Tibial nerve (tissue), 4 donors: ENCODE measurements around the gene MRPS6. TPM values are rescaled to one million over a fixed set of nuclear protein-coding genes. Genes with fewer than 3 reads are reported as not detected.

ENCODE experiments used
- DNase-seq, 2 donors: peaks; one replicate each; pipeline ENCODE4 v3.0.0-alpha.2; 2019; ENCODE audit warnings: low spot score in 2 of 2
- H3K27ac ChIP-seq, 4 donors: fragments of 200-600 bp; sonication (generic) in 3 of 4; one replicate each; pipeline ENCODE4 v1.5.1; 2017 to 2019; ENCODE audit warnings: mild to moderate bottlenecking in 1 of 4
- H3K27me3 ChIP-seq, 2 donors: fragments of 200-600 bp; sonication (generic) in 1 of 2; one replicate each; pipeline versions ENCODE4 v1.5.1 to v1.6.0; 2017 to 2019
- H3K36me3 ChIP-seq, 3 donors: fragments of 200-600 bp; sonication (generic); one replicate each; pipeline ENCODE4 v1.5.1; 2018 to 2019
- H3K4me1 ChIP-seq, 4 donors: fragments of 200-600 bp; sonication (generic) in 3 of 4; one replicate each; pipeline ENCODE4 v1.5.1; 2017 to 2019
- H3K4me3 ChIP-seq, 4 donors: fragments of 200-600 bp; sonication (generic) in 3 of 4; one replicate each; pipeline ENCODE4 v1.5.1; 2017 to 2019; ENCODE audit warnings: mild to moderate bottlenecking in 1 of 4, moderate library complexity in 1 of 4
- H3K9me3 ChIP-seq, 4 donors: fragments of 200-600 bp; sonication (generic) in 3 of 4; one replicate each; pipeline ENCODE4 v1.5.1; 2017 to 2019
- CTCF ChIP-seq, 5 experiments: fragments of 200-600 bp in 3 of 5; fragments of 450-650 bp in 2 of 5; sonication (generic) in 3 of 5; IDR thresholded peaks; one replicate each; pipeline ENCODE4 v1.5.1; 2016 to 2019; ENCODE audit warnings: antibody characterized with exemption in 5 of 5, mild to moderate bottlenecking in 3 of 5, moderate library complexity in 2 of 5
- EP300 ChIP-seq, 2 donors: sonication (generic); formaldehyde crosslinking; IDR thresholded peaks; one replicate each; pipeline ENCODE4 v1.6.1; 2017; ENCODE audit warnings: antibody characterized with exemption in 2 of 2, mild to moderate bottlenecking in 1 of 2
- POLR2A ChIP-seq, 2 donors: fragments of 450-650 bp; IDR thresholded peaks; one replicate each; pipeline ENCODE4 v1.6.1; 2017; ENCODE audit warnings: antibody characterized with exemption in 2 of 2, mild to moderate bottlenecking in 2 of 2, moderate library complexity in 2 of 2
- WGBS, 2 donors: methylation state at CpG; one replicate each; pipeline ENCODE4 v1.1.5; 2018; 5-methylcytosine and 5-hydroxymethylcytosine counted together
- total RNA-seq, 4 donors: library from RNA; depleted of rRNA; stranded (reverse); fragments of >200 nt; gene quantifications; one replicate each; pipeline ENCODE4 v1.1.0, GENCODE V29; 2016

The MRPS6 gene
- total RNA-seq, 4 donors from 2014 or later = 57.9 to 69.6 (median 61.2) TPM

GRCh38 chr21:34123609-34124008, 50.2 kb downstream of the MRPS6 start:
- H3K27ac ChIP-seq = no peak overlapping the region
- WGBS, 2 donors = 91 to 93% methylated on average over 8 of the region's 8 CpGs
- peaks cover 0 to 48% (median 4%) of the 10 kb centered on the region in 4 donors for H3K4me1 ChIP-seq
- no peaks in the 10 kb centered on the region for H3K27me3 ChIP-seq
- H3K9me3 ChIP-seq = no peaks in the 10 kb centered on the region
- DNase-seq = no peak
- TF ChIP-seq POLR2A (IDR thresholded peaks at IDR 0.05) = no peak
- peaks cover 0 to 11% (median 0%) of the 10 kb centered on the region in 3 donors for H3K36me3 ChIP-seq
- H3K4me3 ChIP-seq = no peak overlapping the region

GRCh38 chr21:34126269-34126668, 52.9 kb downstream of the MRPS6 start:
- H3K9me3 ChIP-seq = no peaks in the 10 kb centered on the region
- H3K27me3 ChIP-seq = no peaks in the 10 kb centered on the region
- no peak for TF ChIP-seq POLR2A (IDR thresholded peaks at IDR 0.05)
- no peak for TF ChIP-seq EP300 (IDR thresholded peaks at IDR 0.05)
- TF ChIP-seq CTCF (IDR thresholded peaks at IDR 0.05) = no peak
- WGBS, 2 donors = 88 to 94% methylated on average over 10 of the region's 10 CpGs
- no peak overlapping the region for H3K4me3 ChIP-seq
- DNase-seq = no peak
- H3K4me1 ChIP-seq = peaks cover 0 to 68% (median 24%) of the 10 kb centered on the region in 4 donors
- peak overlapping the region in 2 of 4 donors; percentile 12 to 35 for H3K27ac ChIP-seq
- peaks cover 0 to 11% (median 0%) of the 10 kb centered on the region in 3 donors for H3K36me3 ChIP-seq

DNA sequence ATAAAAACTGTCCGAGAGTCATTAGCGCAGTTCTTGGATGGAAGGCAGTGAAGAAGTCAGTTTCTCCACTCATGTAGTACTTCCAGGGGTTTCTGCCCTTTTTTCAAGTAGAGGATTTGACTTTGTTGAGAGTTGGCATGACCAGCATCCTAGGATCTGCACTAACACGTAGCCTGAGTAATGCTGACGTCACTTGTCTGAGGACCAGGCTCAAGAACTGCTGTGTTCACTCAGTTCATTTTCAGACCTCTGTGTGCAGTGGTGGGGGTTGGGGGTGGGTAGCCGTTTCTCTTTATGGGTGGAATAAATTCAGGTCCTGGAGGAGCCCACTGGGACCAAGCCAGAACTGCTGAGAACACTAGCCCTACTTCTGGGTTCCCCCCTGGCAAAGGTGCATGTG, 53.3 kb downstream of the MRPS6 start:
- peak overlapping the region in 2 of 4 donors; percentile 12 to 33 for H3K27ac ChIP-seq
- H3K9me3 ChIP-seq = no peaks in the 10 kb centered on the region
- TF ChIP-seq POLR2A (IDR thresholded peaks at IDR 0.05) = no peak
- TF ChIP-seq CTCF (IDR thresholded peaks at IDR 0.05) = no peak
- TF ChIP-seq EP300 (IDR thresholded peaks at IDR 0.05) = no peak
- WGBS, 2 donors = 68 to 71% methylated on average over 5 of the region's 5 CpGs
- H3K4me3 ChIP-seq = no peak overlapping the region
- peaks cover 0 to 11% (median 0%) of the 10 kb centered on the region in 3 donors for H3K36me3 ChIP-seq
- H3K4me1 ChIP-seq = peaks cover 0 to 73% (median 28%) of the 10 kb centered on the region in 4 donors
- DNase-seq = no peak
- H3K27me3 ChIP-seq = no peaks in the 10 kb centered on the region

- H3K4me1 ChIP-seq = peaks cover 0 to 75% (median 40%) of the 10 kb centered on the region in 4 donors
Measured at GRCh38 chr21:34128124-34128523, 54.7 kb downstream of the MRPS6 start.

GRCh38 chr21:34128674-34129038, 55.3 kb downstream of the MRPS6 start:
- no peaks in the 10 kb centered on the region for H3K27me3 ChIP-seq
- no peak for TF ChIP-seq CTCF (IDR thresholded peaks at IDR 0.05)
- no peak for TF ChIP-seq EP300 (IDR thresholded peaks at IDR 0.05)
- TF ChIP-seq POLR2A (IDR thresholded peaks at IDR 0.05) = no peak
- DNase-seq = no peak
- H3K27ac ChIP-seq = peak overlapping the region in 3 of 4 donors; percentile 72 to 87 (median 83)
- H3K4me1 ChIP-seq = peaks cover 0 to 78% (median 43%) of the 10 kb centered on the region in 4 donors
- 43 to 58% methylated on average over 3 of the region's 3 CpGs for WGBS, 2 donors
- H3K9me3 ChIP-seq = no peaks in the 10 kb centered on the region
- H3K36me3 ChIP-seq = peaks cover 0 to 11% (median 0%) of the 10 kb centered on the region in 3 donors
- no peak overlapping the region for H3K4me3 ChIP-seq

More at GRCh38 chr21:34128124-34128523, 54.7 kb downstream of the MRPS6 start:
- 47 to 74% methylated on average over 6 of the region's 6 CpGs for WGBS, 2 donors
- H3K9me3 ChIP-seq = no peaks in the 10 kb centered on the region
- peak overlapping the region; percentile 11 to 87 (median 78) for H3K27ac ChIP-seq
- no peak for DNase-seq
- H3K4me3 ChIP-seq = no peak overlapping the region
- no peaks in the 10 kb centered on the region for H3K27me3 ChIP-seq
- H3K36me3 ChIP-seq = peaks cover 0 to 11% (median 0%) of the 10 kb centered on the region in 3 donors
- TF ChIP-seq CTCF (IDR thresholded peaks at IDR 0.05) (no peak), POLR2A (IDR thresholded peaks at IDR 0.05) (no peak), EP300 (IDR thresholded peaks at IDR 0.05) (no peak)
